Measurements from ENCODE around the gene SMYD3.

- TF ChIP-seq CTCF (IDR thresholded peaks at IDR 0.05) (no peak), POLR2A (IDR thresholded peaks at IDR 0.05) (no peak), EP300 (IDR thresholded peaks at IDR 0.05) (no peak)
Measured at GRCh38 chr1:246043556-246043955, 463.5 kb downstream of the SMYD3 start.
